ENCODE measurements around the gene SCRT2.

Gene SCRT2

DNA sequence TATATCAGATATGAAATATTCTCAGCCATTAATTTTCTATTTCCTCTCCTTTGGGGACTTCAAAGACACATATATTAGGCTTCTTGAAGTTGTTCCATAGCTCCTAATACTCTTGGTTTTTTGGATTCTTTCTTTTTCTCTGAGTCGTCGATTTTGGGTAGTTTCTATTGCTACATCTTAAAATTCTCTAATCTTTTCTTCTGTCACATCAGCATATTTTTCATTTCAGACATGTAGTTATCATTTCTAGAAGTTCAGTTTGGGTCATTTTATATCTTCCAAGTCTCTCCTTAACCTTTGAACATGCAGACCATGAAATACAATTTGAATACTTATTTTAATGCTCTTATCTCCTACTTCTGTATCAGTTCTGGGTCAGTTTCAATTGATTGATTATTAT lies 38.9 kb upstream of the SCRT2 start:
- FAIRE-seq (no peak), DNase-seq (ENCODE audit: insufficient read length, low spot score) (no peak)
- TF ChIP-seq PAX5 (IDR thresholded peaks at IDR 0.05; ENCODE audit: insufficient read depth, low read length, severe bottlenecking) (no peak), SPI1 (IDR thresholded peaks at IDR 0.05; ENCODE audit: low read depth, low read length) (no peak)

DNA sequence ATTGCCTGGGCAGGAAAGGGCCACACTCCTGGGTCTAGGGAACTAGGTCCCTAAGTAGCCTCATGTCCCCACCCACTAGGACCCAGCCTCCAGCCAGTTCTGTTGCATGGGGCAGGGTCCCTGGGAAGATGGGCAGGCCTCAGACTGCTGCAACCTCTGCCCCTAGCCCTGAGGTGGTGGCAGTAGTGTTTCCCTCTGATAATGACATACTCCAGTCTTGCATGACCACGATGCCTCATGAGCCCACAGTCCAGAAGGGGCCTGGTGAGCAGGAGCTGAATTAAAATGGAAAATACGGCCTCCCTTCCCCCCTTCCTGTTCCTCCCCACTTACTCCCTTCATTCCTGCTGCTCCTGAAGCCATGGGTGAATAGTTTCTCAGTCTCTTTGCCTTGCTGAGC lies 36.0 kb upstream of the SCRT2 start:
- no peak for TF ChIP-seq POLR2AphosphoS5 (IDR thresholded peaks at IDR 0.05; ENCODE audit: low read depth, low read length)
- TF ChIP-seq SPI1 (IDR thresholded peaks at IDR 0.05; ENCODE audit: low read depth, low read length): no peak
- TF ChIP-seq POLR2A (IDR thresholded peaks at IDR 0.05; ENCODE audit: low read depth, low read length): no peak
- no peak for TF ChIP-seq TAF1 (IDR thresholded peaks at IDR 0.05; ENCODE audit: low read depth, low read length)
- no peak for TF ChIP-seq POU2F2 (IDR thresholded peaks at IDR 0.05; ENCODE audit: low read depth, low read length)
- TF ChIP-seq PAX5 (IDR thresholded peaks at IDR 0.05; ENCODE audit: insufficient read depth, low read length, severe bottlenecking): no peak
- no peak for DNase-seq (ENCODE audit: insufficient read length, low spot score)
- FAIRE-seq: no peak

DNA sequence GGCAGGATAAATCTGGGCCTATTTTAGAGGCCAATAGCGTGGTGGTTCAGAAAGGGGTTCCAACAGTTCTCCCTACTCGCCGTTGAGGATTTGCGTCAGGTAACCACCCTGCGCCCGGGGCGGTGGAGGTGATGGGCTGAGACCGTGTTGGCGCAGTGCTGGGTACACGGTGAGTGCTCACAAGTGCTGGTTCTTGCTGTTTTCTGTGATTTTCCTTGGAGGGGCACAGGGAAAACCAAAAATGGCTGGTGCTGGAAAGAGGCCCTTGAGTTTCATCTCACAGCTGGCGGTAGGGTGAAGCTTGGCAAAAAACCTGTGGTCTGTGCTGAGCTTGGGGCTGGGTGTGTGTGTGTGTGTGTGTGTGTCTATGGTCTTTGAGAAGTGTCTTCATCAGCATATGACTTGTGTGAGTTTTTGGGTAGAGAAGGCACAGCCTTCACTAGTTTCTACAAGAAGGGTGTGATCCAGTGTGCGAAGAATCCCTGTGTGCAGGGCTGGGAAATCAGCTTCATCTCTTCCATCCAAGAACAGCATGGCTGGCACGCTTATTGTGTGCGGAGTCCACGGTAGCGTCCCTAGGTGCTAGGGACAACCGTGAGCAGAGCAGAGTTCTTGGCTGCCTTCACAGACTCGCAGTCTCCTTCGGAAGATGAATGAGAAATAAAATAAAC lies 35.3 kb upstream of the SCRT2 start:
- TF ChIP-seq PAX5 (IDR thresholded peaks at IDR 0.05; ENCODE audit: insufficient read depth, low read length, severe bottlenecking): no peak
- no peak for TF ChIP-seq POLR2AphosphoS5 (IDR thresholded peaks at IDR 0.05; ENCODE audit: low read depth, low read length)
- no peak for TF ChIP-seq POLR2A (IDR thresholded peaks at IDR 0.05; ENCODE audit: low read depth, low read length)
- FAIRE-seq: no peak

DNA sequence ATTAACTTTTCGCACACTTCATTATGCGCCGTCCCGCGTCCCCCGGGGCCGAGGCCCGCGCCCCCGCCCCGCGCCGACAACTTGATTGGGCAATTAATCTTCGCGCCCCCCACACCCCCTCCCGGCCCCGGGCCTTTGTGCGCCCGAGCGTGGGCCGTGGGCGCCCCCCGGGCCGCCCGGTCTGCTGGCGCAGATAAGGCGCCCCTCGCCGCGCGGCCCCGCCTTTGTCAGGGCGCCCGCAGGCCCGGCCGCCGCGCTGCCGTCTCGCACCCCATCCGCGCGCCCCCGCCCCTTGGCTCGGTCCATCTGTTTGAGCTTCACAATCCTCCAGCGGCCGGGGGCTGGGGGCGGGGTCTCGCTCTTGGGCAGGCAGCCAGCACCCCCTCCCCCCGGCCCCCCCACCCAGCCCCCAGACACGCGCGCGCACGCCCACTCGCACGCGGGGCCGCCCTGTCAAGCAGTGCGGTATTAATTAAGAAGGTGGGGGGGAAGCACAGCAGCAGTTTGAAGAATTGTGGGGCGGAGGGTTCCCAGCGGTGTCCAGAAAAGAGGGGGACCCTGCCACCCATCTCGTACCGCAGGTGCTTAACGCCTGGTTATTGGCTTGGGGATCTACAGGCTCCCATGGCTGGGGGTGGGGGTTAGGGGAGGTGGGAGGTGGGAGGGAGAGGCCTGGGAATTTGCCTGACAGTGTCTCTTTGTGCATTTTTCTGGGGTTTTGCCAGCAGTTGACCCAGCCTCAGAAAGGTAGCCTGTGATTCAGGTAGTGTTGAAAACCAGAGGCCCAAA lies 34.6 kb upstream of the SCRT2 start:
- TF ChIP-seq TAF1 (IDR thresholded peaks at IDR 0.05; ENCODE audit: low read depth, low read length) (no peak), PAX5 (IDR thresholded peaks at IDR 0.05; ENCODE audit: insufficient read depth, low read length, severe bottlenecking) (no peak), POLR2A (IDR thresholded peaks at IDR 0.05; ENCODE audit: low read depth, low read length) (no peak), SPI1 (IDR thresholded peaks at IDR 0.05; ENCODE audit: low read depth, low read length) (no peak), POLR2AphosphoS5 (IDR thresholded peaks at IDR 0.05; ENCODE audit: low read depth, low read length) (no peak)
- DNase-seq (ENCODE audit: insufficient read length, low spot score): no peak
- no peak for FAIRE-seq

More for the DNA sequence above, 35.3 kb upstream of the SCRT2 start:
- no peak for DNase-seq (ENCODE audit: insufficient read length, low spot score)

DNA sequence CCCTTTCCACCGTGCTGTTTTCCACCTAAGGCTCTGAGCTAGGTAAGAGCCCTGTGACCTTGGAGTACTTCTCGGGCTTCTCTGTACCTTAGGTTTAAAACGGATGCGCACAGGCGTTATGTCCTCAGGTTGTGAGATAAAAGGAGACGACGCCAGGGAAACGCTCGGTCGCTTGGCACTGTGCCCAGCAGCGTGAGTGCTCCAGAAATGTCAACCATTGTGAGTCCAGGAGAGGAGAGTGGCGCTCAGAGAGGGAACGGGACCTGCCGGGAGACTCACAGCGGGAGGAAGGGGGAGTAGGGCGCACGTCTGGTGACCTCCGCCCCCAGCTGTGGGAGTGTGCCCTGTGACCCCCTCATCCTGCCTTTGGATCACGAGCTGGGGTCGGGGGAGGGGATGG lies 33.8 kb upstream of the SCRT2 start:
- DNase-seq (ENCODE audit: insufficient read length, low spot score) (no peak), FAIRE-seq (no peak)
- TF ChIP-seq POLR2AphosphoS5 (IDR thresholded peaks at IDR 0.05; ENCODE audit: low read depth, low read length): no peak
- no peak for TF ChIP-seq TAF1 (IDR thresholded peaks at IDR 0.05; ENCODE audit: low read depth, low read length)
- no peak for TF ChIP-seq POU2F2 (IDR thresholded peaks at IDR 0.05; ENCODE audit: low read depth, low read length)
- no peak for TF ChIP-seq SPI1 (IDR thresholded peaks at IDR 0.05; ENCODE audit: low read depth, low read length)
- TF ChIP-seq POLR2A (IDR thresholded peaks at IDR 0.05; ENCODE audit: low read depth, low read length): no peak
- no peak for TF ChIP-seq PAX5 (IDR thresholded peaks at IDR 0.05; ENCODE audit: insufficient read depth, low read length, severe bottlenecking)

DNA sequence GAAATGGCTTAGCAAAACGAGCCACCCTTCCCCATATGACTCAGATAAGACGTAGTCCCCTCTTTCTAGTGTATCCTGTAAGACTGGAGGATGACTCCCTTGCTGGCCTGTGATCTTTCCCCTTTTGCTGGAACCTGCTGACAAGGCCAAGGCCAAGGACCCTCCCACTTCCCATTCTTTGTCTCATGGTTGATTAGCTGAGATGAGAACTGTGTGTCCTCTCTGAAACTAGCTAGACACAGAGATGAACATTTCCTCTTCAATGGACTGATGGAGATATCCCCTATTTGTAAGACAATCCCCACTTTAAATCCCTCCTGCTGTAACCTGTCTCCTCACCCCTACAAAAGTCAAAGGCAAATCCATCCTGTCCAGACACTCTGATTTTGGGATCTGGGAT lies 33.4 kb upstream of the SCRT2 start:
- FAIRE-seq (no peak), DNase-seq (ENCODE audit: insufficient read length, low spot score) (no peak)
- TF ChIP-seq POLR2A (IDR thresholded peaks at IDR 0.05; ENCODE audit: low read depth, low read length) (no peak), POLR2AphosphoS5 (IDR thresholded peaks at IDR 0.05; ENCODE audit: low read depth, low read length) (no peak), SPI1 (IDR thresholded peaks at IDR 0.05; ENCODE audit: low read depth, low read length) (no peak), POU2F2 (IDR thresholded peaks at IDR 0.05; ENCODE audit: low read depth, low read length) (no peak), TAF1 (IDR thresholded peaks at IDR 0.05; ENCODE audit: low read depth, low read length) (no peak), PAX5 (IDR thresholded peaks at IDR 0.05; ENCODE audit: insufficient read depth, low read length, severe bottlenecking) (no peak)

DNA sequence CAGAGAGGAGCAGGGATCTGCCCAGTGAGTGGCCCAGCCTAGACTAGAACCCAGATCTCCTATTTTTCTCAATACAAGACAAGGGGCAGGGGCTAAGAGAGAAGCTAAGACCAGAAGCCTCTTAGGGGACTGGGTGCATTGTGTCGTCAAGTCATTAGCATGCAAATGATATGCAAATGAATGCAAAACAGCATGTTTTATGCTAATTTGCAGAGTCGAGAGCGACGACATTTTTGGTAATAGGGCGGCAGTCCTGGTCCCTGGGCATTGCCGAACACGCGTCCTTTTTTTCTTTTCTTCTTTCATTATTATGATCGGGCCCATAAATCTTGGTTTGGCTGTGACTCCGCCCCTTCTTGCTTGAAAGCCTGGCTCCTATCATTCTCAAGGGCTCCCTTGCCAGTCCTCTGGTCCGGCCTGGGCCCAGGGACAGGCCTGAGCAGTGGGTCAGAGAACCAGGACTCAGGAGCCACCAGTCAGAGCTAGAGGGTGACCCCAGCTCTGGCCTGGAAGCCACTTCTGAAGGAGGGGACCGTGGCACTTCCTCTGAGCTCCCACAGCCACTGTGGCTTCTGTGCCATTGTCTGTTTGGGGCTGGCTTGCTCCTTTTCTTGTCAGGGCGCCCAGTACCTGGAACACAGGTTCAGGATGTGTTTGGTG lies 32.0 kb upstream of the SCRT2 start:
- no peak for DNase-seq (ENCODE audit: insufficient read length, low spot score)
- no peak for TF ChIP-seq SPI1 (IDR thresholded peaks at IDR 0.05; ENCODE audit: low read depth, low read length)
- no peak for TF ChIP-seq POLR2AphosphoS5 (IDR thresholded peaks at IDR 0.05; ENCODE audit: low read depth, low read length)
- no peak for TF ChIP-seq TAF1 (IDR thresholded peaks at IDR 0.05; ENCODE audit: low read depth, low read length)
- TF ChIP-seq PAX5 (IDR thresholded peaks at IDR 0.05; ENCODE audit: insufficient read depth, low read length, severe bottlenecking): no peak
- TF ChIP-seq POU2F2 (IDR thresholded peaks at IDR 0.05; ENCODE audit: low read depth, low read length): no peak
- no peak for TF ChIP-seq POLR2A (IDR thresholded peaks at IDR 0.05; ENCODE audit: low read depth, low read length)
- FAIRE-seq: no peak

DNA sequence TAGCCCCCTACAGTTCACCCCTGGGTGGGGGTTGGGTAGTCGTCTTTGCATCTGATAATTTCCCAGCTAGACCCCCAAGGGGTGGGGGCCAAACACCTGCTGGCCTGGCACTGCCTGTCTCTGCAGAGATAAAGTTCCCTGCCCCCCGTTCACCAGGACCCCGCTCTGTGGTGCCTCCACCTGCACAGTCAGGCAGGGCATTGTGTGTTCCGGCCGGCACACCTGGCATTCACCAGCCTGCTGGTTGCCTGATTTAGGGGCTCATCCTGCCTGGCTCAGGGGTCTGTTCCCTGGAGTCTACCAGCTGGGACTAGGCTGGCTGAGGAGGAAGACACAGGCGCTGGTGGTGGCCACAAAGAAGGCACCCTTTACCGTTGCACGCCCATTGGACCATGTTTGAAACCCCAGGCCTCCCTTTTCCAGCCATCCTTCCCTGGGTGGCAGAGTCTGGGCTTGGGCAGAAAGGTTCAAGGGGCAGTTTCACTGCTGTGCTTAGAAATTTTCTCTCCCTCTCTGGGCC lies 30.8 kb upstream of the SCRT2 start:
- DNase-seq (ENCODE audit: insufficient read length, low spot score) (no peak), FAIRE-seq (no peak)
- TF ChIP-seq POU2F2 (IDR thresholded peaks at IDR 0.05; ENCODE audit: low read depth, low read length) (no peak), PAX5 (IDR thresholded peaks at IDR 0.05; ENCODE audit: insufficient read depth, low read length, severe bottlenecking) (no peak), POLR2A (IDR thresholded peaks at IDR 0.05; ENCODE audit: low read depth, low read length) (no peak), SPI1 (IDR thresholded peaks at IDR 0.05; ENCODE audit: low read depth, low read length) (no peak), TAF1 (IDR thresholded peaks at IDR 0.05; ENCODE audit: low read depth, low read length) (no peak), POLR2AphosphoS5 (IDR thresholded peaks at IDR 0.05; ENCODE audit: low read depth, low read length) (no peak)

DNA sequence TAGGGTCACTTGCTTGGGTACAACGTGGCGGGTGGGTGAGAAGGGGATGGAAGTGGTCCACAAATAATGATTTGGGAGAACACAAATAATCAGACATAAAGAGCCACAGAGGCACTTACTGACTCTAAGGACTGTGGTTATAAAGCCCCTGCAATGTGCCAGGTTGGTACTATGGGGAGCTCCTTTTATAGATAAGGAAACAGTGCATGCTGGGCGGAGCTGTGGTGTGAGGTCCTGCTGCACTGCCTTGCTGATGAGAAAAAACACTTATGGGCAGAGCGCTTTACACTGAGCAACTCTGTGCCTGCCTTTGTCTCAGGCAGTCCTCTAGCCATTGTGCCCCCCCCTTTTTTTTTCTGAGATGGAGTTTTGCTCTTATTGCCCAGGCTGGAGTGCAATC lies 29.1 kb upstream of the SCRT2 start:
- FAIRE-seq: no peak
- TF ChIP-seq SPI1 (IDR thresholded peaks at IDR 0.05; ENCODE audit: low read depth, low read length) (no peak), TAF1 (IDR thresholded peaks at IDR 0.05; ENCODE audit: low read depth, low read length) (no peak), PAX5 (IDR thresholded peaks at IDR 0.05; ENCODE audit: insufficient read depth, low read length, severe bottlenecking) (no peak), POU2F2 (IDR thresholded peaks at IDR 0.05; ENCODE audit: low read depth, low read length) (no peak), POLR2A (IDR thresholded peaks at IDR 0.05; ENCODE audit: low read depth, low read length) (no peak), POLR2AphosphoS5 (IDR thresholded peaks at IDR 0.05; ENCODE audit: low read depth, low read length) (no peak)
- no peak for DNase-seq (ENCODE audit: insufficient read length, low spot score)

Data from GM12891 (cell line).